HG02610 (cell line): ENCODE measurements around the gene ZNF324.

ENCODE experiments used
- ATAC-seq: cut with Tn5 transposase; IDR thresholded peaks from one replicate; pipeline ENCODE4 v1.9.1; 2021; ENCODE audit warnings: mild to moderate bottlenecking, moderate library complexity; ENCODE audit not compliant: unreplicated experiment

Gene ZNF324

DNA sequence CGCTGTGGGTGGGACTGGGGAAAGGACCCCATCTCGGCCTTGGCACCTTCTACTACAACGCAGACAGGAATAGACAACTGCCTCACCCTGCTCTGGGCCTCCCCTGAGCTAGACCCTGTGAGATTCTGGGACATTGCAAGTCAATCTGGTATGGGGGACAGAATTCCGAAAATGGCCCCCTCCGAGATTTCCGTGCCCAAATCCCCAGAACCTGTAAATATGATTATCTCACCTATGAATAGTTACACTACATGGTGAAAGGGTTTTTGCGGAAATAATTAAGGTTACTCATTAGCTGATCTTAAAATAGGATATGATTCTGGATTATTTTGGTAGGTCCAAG is 53.3 kb downstream of the ZNF324 start:
- no peak for ATAC-seq

DNA sequence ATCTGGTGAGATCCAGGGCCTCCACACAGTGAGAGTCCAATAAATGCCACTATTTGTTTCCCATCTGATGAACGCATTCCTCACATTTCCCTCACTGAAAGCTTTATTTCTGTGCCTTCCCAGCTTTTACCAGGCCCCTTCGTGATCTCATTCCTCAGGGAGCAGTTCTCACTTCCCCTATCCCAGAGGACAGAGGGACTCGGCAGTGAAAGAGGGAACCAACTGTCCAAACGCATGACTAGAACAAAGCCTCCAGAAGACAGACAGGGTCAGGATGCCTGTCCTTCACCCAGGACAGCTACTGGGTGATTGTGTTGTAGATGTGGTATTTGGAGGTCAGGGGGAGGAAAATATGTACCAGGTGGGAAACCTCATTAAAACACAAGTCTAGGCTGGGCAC is 54.8 kb downstream of the ZNF324 start:
- no peak for ATAC-seq

DNA sequence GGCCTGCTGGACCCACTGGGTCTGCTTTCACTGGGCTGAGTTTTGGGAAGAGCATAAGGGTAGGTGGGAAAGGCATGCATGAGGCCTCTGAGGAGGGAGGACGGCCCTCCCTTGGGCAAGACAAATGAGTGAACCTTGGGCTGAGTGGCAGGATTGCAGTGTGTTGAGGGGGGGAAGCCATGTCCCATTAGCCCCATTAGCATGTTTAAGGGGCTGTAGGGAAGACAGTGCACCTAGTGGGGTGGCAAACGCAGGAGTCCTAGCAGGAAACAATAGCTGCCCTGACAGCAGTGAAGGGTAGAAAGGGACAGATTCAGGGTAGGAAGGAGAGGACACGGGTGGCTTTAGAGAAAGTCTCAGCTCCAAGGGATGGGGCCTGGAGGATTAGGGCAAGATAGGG is 55.8 kb downstream of the ZNF324 start:
- no peak for ATAC-seq
